Adipose tissue (tissue), 3 donors: ENCODE results near the gene CDH4. TPM values are rescaled to one million over a fixed set of nuclear protein-coding genes. Genes with fewer than 3 reads are reported as not detected.
"Not testable (repeated sequence)": the region's sequence is repeated elsewhere in the genome, so short reads cannot be mapped to it uniquely, and the experiment has no call there.

ENCODE experiments used
- H3K27ac ChIP-seq: one replicate; pipeline ENCODE4 v1.5.1; 2013; ENCODE audit warnings: low read depth, low read length
- WGBS, 3 donors: extraction: QIAGEN DNeasy Blood & Tissue Kit; methylation state at CpG; one replicate each; pipeline ENCODE4 v1.1.7; 2013; 5-methylcytosine and 5-hydroxymethylcytosine counted together
- polyA plus RNA-seq, 3 donors: library from polyadenylated mRNA; stranded (reverse); fragments of 200-250 nt; gene quantifications; one replicate each; pipeline ENCODE4 v1.2.3, GENCODE V29; 2013
- donor health status: healthy with polysubstance abuse.
- donor health status: Bipolar disorder and iron deficiency.
- donor health status: healthy.

Gene CDH4
- polyA plus RNA-seq, 3 donors = 0.04 to 0.11 (median 0.05) TPM

- H3K27ac ChIP-seq = not testable (repeated sequence)
- 82 to 100% (median 91%) methylated on average over 1 of the region's 1 CpG for WGBS, 3 donors
Observed at GRCh38 chr20:61273666-61274065, 21.6 kb downstream of the CDH4 start.

DNA sequence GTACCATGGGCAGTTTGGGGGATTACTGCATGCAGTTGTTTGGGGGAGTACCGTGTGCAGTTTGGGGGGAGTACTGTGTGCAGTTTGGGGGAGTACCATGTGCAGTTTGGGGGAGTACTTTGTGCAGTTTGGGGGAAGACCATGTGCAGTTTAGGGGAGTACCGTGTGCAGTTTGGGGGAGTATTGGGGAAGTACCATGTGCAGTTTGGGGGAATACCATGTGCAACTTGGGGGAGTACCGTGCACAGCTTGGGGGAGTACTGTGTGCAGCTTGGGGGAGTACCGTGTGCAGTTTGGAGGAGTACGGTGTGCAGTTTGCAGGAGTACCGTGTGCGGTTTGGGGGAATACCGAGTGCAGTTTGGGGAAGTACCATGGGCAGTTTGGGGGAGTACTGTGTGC lies 22.3 kb downstream of the CDH4 start:
- 89 to 90% (median 89%) methylated on average over 8 of the region's 8 CpGs for WGBS, 3 donors

GRCh38 chr20:61278296-61278695 lies 26.2 kb downstream of the CDH4 start:
- no peak overlapping the region for H3K27ac ChIP-seq
- WGBS, 3 donors = 62 to 83% (median 74%) methylated on average over 4 of the region's 4 CpGs

More for the DNA sequence above, 22.3 kb downstream of the CDH4 start:
- H3K27ac ChIP-seq = no peak overlapping the region

GRCh38 chr20:61279621-61280150 lies 27.6 kb downstream of the CDH4 start:
- WGBS, 3 donors = 80 to 85% (median 83%) methylated on average over 17 of the region's 17 CpGs
- H3K27ac ChIP-seq = no peak overlapping the region

- H3K27ac ChIP-seq = no peak overlapping the region
- 91 to 94% (median 93%) methylated on average over 26 to 27 of the region's 27 CpGs for WGBS, 3 donors
Observed at GRCh38 chr20:61280217-61280980, 28.3 kb downstream of the CDH4 start.

DNA sequence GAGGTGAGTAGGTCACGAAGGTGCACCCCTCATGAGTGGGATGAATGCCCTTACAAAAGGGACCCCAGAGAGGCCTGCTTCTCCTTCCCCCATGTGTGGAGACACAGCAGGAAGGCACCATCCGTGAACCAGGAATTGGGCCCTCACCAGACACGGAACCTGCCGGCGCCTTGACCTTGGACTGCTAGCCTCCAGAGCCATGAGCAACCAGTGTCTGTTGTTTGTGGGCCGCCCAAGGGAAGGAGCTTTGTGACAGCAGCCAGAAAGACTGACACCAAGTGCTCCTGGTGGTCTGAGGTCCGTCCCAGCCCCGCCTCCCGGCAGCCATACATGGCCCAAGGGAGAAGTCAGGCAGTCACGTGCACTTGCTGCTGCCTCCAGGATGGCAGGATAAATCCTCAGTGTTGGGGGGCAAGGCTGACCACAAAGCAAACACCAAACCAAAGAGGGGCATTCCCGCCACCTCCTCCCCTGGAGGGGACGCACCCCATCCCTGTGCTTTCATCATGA lies 29.3 kb downstream of the CDH4 start:
- H3K27ac ChIP-seq = no peak overlapping the region
- 80 to 88% (median 84%) methylated on average over 12 of the region's 12 CpGs for WGBS, 3 donors

DNA sequence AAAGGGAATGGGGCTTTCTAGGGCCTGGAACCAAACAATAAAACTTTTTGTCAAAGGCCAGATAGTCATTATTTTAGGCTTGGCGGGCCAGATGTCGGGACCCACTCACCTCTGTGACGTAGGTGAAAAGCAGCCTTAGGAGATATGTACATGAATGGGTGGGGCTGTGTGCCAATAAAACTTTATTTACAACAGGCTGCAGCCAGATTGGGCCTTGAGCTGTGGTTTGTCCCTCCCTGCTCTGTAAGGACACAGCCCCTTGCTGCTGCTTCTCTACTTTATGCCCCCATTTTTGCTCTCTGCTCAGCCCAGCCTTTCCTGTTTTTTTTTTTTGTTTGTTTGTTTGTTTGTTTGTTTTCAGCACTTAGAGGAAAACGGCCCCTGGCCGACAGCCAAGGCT lies 32.7 kb downstream of the CDH4 start:
- WGBS, 3 donors = 65 to 78% (median 74%) methylated on average over 5 of the region's 5 CpGs
- no peak overlapping the region for H3K27ac ChIP-seq

- H3K27ac ChIP-seq = no peak overlapping the region
- 81 to 87% (median 82%) methylated on average over 15 of the region's 15 CpGs for WGBS, 3 donors
Observed at GRCh38 chr20:61285152-61285645, 33.1 kb downstream of the CDH4 start.

DNA sequence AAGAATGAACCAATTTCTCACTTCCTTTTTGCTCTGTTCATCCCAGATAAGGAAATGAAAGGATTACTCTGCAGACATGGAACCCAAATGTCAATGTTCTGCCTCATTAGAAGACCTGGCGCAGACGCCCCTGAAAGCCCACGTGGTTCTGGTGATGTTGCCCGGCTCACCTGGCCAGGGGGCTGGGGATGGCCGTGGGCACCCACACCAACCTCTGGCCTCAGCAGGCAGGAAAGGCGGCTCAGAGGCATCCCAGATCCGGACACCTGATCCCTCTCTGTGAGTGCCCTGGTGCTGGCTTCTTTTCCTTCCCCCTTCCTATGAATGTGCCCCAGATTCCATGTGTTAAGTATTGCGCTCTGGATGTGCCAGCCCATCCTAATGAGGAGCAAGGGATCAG lies 33.6 kb downstream of the CDH4 start:
- H3K27ac ChIP-seq = no peak overlapping the region
- WGBS, 3 donors = 86 to 88% (median 88%) methylated on average over 8 of the region's 8 CpGs

- no peak overlapping the region for H3K27ac ChIP-seq
- WGBS, 3 donors = 52 to 62% (median 61%) methylated on average over 15 of the region's 15 CpGs
Observed at GRCh38 chr20:61287583-61288275, 35.7 kb downstream of the CDH4 start.

- 65 to 85% (median 83%) methylated on average over 17 of the region's 17 CpGs for WGBS, 3 donors
- no peak overlapping the region for H3K27ac ChIP-seq
Observed at GRCh38 chr20:61288331-61288784, 36.3 kb downstream of the CDH4 start.

- 78 to 81% (median 81%) methylated on average over 7 of the region's 7 CpGs for WGBS, 3 donors
- no peak overlapping the region for H3K27ac ChIP-seq
Observed at GRCh38 chr20:61289166-61289565, 37.1 kb downstream of the CDH4 start.

- no peak overlapping the region for H3K27ac ChIP-seq
- 75 to 82% (median 75%) methylated on average over 4 of the region's 4 CpGs for WGBS, 3 donors
Observed at GRCh38 chr20:61290721-61291120, 38.7 kb downstream of the CDH4 start.

DNA sequence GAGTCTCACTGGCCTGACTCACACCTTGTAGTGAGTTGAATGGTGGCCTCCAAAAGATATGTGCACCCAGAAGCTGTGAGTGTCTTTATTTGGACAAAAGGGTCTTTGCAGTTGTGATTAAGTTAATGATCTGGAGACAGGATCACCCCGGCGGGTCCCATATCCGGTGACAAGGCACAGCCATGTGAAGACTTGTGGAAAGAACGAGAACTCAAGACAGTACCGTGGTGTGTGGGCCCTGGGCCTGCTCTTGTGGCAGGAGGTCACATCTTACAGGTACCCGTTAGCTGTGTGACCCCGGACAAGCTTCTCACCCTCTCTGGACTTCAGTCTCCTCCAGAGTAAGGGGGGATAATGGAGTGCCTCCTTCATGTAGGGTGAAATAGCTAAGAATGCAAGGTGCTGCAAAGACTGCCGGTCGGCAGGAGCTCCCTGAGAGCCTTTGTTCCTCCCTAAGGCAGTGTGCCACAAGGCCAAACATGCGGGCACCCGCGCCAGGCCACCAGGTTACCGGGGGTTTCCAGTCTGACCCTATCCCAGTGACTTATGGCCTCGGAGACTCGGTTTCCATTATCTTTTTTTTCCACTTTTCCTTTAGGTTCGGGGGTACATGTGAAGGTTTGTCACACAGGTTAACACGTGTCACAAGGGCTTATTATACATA lies 39.2 kb downstream of the CDH4 start:
- H3K27ac ChIP-seq = no peak overlapping the region
- 89 to 92% (median 90%) methylated on average over 17 of the region's 17 CpGs for WGBS, 3 donors

GRCh38 chr20:61292391-61292790 lies 40.3 kb downstream of the CDH4 start:
- H3K27ac ChIP-seq = no peak overlapping the region
- WGBS, 3 donors = 80 to 88% (median 86%) methylated on average over 11 of the region's 11 CpGs

- H3K27ac ChIP-seq = no peak overlapping the region
- 85 to 86% (median 85%) methylated on average over 19 of the region's 19 CpGs for WGBS, 3 donors
Observed at GRCh38 chr20:61292821-61293612, 41.0 kb downstream of the CDH4 start.

DNA sequence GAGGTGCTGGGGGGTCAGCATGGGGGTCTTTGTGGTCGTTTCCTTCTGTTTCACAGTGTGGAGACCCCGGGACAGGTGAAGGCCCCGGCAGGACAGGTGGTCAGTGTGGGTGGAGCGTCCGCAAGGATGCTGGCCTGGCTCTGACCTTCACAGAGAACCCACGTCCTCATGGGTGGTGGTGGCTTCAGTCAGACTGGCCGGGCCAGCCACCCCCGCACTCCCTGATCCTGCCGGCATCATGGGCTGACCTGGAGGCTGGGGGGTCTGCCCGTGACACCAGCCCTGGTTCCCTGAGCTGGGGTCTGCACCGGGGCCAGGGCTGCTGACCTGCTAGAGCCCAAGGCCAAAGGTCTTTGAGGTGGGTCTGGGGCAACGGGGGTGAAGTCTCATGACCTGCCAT lies 41.9 kb downstream of the CDH4 start:
- H3K27ac ChIP-seq = no peak overlapping the region
- 71 to 88% (median 88%) methylated on average over 12 of the region's 12 CpGs for WGBS, 3 donors

GRCh38 chr20:61295249-61295648 lies 43.2 kb downstream of the CDH4 start:
- WGBS, 3 donors = 83 to 85% (median 83%) methylated on average over 13 of the region's 13 CpGs
- no peak overlapping the region for H3K27ac ChIP-seq
